Inflammatory macrophage treated with lipopolysaccharide for 1 hour (primary cell): ENCODE data around the gene URB1.

Source experiments
- DNase-seq, 2 donors: peaks; one replicate each; pipeline ENCODE4 v3.0.0-alpha.2; 2020 to 2022

URB1 gene

GRCh38 chr21:32340863-32341848, 51.7 kb downstream of the URB1 start:
- no peak for DNase-seq

DNA sequence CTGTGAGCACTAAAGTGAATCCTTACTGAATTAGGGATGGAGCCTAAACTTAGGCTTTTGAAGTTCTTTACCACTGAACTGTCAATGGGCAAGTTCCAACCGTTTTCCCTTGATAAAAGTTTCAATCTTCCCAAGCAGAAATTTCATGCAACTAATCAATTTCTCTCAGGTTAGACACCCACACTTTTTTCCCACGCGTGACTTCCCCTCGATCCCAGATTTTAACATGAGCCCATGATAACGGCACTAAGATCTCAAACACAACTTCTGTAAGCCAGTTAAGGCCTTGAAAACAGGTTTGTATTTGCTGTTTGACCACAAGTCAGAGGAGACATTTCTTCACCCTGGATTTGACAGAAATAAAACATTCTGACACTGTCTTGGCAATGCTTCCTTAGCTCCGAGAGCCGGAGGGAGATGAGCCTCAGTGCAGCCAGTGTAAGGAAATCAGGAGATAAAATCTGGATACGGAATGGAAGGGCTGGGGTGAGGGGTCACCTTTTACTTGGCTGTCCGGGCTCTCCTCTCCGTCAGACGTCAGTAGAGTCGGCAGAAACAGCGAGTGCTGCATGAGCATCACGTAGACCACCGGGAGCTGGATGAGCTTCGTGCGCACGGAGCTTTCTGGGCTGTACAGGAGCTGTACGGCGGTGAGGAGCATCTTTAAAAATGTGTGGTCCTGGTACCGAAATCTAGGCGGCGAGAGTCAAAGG, 54.4 kb downstream of the URB1 start:
- DNase-seq: no peak

GRCh38 chr21:32337206-32337605, 55.6 kb downstream of the URB1 start:
- DNase-seq: no peak

GRCh38 chr21:32336711-32337110, 56.1 kb downstream of the URB1 start:
- no peak for DNase-seq

GRCh38 chr21:32335601-32336575, 56.9 kb downstream of the URB1 start:
- DNase-seq: no peak

DNA sequence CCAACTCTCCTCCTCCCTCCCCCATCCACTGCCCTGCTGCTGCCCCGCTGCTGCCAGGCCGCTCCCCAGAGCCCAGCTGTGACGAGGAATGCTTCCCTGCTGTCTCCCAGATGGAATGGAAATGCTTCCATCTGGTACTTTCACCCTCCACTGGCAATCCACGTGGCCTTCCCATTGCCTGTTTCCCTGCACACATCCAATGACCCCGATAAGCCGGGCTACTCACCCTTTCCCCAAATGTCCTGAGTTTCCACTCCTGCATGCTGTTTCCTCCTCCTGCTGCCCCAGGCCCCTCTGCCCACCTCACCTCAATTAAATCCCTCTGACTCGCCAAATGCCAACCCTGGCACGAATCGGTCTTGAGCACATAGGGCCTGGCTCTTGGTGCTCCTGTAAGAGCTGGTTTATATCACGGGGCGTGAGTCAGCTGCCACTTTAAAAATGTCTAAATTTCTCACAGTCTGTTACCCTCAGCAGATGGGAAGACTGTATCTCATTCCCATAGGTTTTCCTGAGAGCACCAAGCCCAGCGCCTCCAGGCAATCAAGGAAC, 57.8 kb downstream of the URB1 start:
- DNase-seq: no peak

GRCh38 chr21:32333953-32334673, 58.7 kb downstream of the URB1 start:
- no peak for DNase-seq

- DNase-seq: no peak
Observed at GRCh38 chr21:32332463-32332951, 60.3 kb downstream of the URB1 start.

DNA sequence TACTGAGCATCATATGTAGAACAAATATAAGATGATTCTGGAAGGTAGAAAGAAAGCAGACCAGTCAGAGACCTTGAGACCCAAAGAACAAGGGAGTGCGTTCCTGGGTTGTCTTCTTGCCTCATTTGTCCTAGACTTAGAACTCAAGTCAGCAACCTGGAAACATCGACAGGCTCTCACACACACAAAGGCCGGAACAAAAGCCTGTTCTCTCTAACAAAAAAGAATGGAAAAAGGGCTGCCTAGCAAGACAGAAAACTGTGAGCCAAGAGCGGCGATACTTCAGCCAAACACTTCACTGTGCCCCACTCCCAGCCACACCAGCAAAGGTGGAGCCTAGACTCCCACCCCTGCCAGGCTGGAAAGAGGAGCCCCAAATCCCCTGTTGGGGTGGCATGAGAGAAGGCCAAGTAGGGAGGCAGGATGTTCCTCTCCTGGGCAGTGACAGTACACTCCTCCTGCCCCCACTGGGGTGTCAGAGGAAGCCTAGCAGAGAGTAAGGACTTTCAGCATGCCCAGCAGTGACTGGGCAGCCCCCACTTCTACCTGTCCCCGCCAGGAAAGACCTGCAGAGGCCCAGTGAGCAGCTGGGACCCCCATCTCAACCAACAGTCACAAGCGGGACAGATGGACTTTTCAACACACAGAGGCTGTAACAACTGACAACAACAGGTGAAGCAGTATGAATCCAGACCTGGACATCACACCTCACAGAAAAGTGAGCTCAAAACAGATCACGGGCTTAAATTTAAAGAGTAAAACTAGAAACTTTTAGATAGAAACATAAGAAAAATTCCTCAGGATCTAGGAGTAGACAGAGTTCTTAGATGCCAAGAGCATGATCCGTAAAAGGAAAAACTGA, 61.1 kb downstream of the URB1 start:
- no peak for DNase-seq

DNA sequence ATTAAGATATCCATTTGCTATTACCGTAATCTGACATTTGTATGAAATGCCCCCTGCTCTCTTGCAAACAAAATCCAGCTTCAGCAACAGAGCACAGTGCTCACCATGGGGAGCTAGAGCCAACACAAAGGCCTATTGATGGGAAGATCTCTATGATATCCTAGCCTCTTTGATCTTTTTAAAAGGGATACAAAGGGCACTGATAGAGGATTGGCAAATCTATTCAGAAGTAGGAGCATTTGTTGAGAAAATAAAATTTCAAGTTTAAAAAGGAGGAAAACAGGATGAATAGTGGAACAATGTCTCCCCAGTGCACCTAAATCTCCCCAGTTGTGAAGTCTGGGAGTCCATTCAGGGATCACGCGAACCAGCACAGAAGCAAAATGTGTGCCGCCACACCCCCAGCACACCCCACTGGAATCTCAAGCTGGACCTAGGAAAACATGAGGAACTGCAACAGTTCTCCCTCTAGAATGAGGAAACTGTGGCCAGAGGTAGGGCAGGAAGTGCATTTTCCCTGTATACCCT, 62.0 kb downstream of the URB1 start:
- DNase-seq: no peak

DNA sequence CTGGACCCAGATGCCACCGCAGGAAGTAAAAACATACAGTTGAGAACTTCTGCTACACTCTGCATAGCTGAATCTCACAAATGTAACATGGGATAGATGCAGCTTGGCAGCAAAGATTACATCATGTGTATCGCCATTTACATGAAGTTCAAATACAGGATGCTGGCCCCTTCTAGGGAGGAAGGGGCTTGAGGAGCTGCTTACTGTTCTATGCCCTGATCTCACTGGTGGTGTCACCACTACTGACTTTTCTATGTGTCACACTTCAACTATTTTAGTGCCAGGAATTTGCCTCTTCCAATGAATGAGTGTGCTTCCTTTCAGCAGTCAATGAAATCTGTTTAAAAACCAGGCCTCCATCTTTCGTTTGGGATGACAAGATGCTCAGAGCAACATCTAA, 63.0 kb downstream of the URB1 start:
- no peak for DNase-seq

GRCh38 chr21:32329331-32329730, 63.5 kb downstream of the URB1 start:
- no peak for DNase-seq

GRCh38 chr21:32328595-32328994, 64.2 kb downstream of the URB1 start:
- no peak for DNase-seq

GRCh38 chr21:32325706-32326105, 67.1 kb downstream of the URB1 start:
- no peak for DNase-seq

GRCh38 chr21:32322676-32323075, 70.1 kb downstream of the URB1 start:
- DNase-seq: no peak

GRCh38 chr21:32322103-32322502, 70.7 kb downstream of the URB1 start:
- no peak for DNase-seq

DNA sequence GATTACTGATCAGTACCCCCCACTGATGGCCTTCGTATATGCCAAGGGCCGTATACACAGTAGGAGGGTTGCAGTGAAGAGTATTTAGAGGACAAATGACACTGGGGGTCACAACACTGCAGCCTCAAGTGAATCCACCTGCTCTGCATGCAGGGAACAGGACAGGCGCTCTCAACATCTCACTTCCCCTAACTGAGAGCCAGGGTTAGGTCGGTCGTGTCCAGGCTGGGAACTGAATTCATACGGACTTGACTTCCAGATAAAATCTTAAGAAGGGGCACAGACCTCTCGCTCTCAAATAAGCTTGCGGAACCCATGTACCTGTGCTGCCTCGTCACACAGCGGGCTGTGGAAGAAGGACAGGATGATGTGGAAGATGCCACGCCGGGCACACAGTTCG, 71.3 kb downstream of the URB1 start:
- DNase-seq: no peak

- DNase-seq: no peak
Observed at GRCh38 chr21:32320726-32321125, 72.1 kb downstream of the URB1 start.

DNA sequence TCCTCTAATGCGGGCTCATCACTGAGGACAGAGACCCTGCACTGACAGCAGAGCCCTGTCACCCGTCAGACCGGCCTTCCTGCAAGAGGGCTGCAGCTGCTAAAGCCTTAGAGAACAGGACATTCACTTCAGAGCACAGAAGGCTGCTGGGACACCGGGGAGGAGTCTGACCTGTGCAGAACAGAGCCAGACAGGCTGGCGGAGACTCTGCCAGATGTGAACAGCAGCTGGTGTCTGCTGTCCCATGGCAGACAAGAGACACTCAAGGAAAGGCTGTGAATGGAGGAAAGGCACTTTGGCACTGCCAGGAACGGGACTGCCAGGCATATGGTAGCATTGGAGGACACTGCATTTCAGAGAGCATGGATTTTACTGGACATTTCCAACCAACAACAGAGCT, 72.8 kb downstream of the URB1 start:
- DNase-seq: no peak

DNA sequence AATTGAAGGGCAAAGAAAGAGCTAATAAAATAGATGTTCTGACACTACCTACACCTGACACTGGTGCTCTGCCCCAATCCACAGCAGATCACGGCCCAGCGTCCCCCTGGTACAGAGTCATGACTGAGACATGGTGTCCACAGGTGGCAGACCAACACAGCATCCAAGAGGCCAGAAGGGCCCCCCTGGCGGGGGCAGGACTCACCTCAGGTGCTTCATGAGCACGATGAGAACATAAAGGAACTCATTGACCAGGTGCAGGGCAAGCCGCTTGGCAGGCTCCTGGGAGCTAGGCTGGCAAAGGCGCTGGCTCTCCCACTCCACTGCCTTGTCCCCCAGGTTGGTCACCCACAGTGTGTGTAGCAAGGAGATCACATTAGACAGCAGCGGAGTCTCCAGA, 73.8 kb downstream of the URB1 start:
- DNase-seq: no peak
